Measurements from ENCODE around the gene INPP4A. TPM values are rescaled to one million over a fixed set of nuclear protein-coding genes. Genes with fewer than 3 reads are reported as not detected.

The INPP4A gene
- total and polyA plus RNA-seq, 8 donors = 4.0 to 13.4 (median 7.3) TPM

GRCh38 chr2:98604547-98604946, 159.9 kb downstream of the INPP4A start:
- WGBS, 2 donors = 83 to 90% methylated on average over 2 of the region's 2 CpGs
- Histone ChIP-seq H3K4me3 (no peak overlapping the region), H3K27ac (no peak overlapping the region), H3K27me3 (no peaks in the 10 kb centered on the region), H3K4me1 (peaks cover 13 to 17% (median 15%) of the 10 kb centered on the region in 3 donors), H3K36me3 (peaks cover 3 to 39% (median 12%) of the 10 kb centered on the region in 3 donors), H3K9me3 (no peaks in the 10 kb centered on the region)
- DNase-seq (no peak), ATAC-seq (no peak), FAIRE-seq (no peak)
- intact Hi-C loops (cut with DNase I) = no loop called here
- no peak for TF ChIP-seq CTCF (IDR thresholded peaks at IDR 0.05)

GRCh38 chr2:98605076-98605475, 160.4 kb downstream of the INPP4A start:
- peaks cover 18 to 22% (median 20%) of the 10 kb centered on the region in 3 donors for H3K4me1 ChIP-seq
- ATAC-seq (no peak), FAIRE-seq (no peak), DNase-seq (no peak)
- intact Hi-C loops (cut with DNase I) = no loop called here
- no peaks in the 10 kb centered on the region for H3K27me3 ChIP-seq
- no peaks in the 10 kb centered on the region for H3K9me3 ChIP-seq
- no peak for TF ChIP-seq CTCF (IDR thresholded peaks at IDR 0.05)
- no peak overlapping the region for H3K27ac ChIP-seq
- WGBS, 2 donors = 70 to 77% methylated on average over 3 of the region's 3 CpGs
- H3K36me3 ChIP-seq = peaks cover 3 to 34% (median 7%) of the 10 kb centered on the region in 3 donors
- no peak overlapping the region for H3K4me3 ChIP-seq

GRCh38 chr2:98606431-98606830, 161.8 kb downstream of the INPP4A start:
- H3K4me3 ChIP-seq = peak overlapping the region in 1 of 4 donors; percentile 95
- H3K27me3 ChIP-seq = no peaks in the 10 kb centered on the region
- no peak for DNase-seq
- FAIRE-seq = no peak
- no peak for ATAC-seq
- WGBS, 2 donors = 31 to 32% methylated on average over 7 of the region's 7 CpGs
- intact Hi-C loops (cut with DNase I) = no loop called here
- peaks cover 22 to 35% (median 27%) of the 10 kb centered on the region in 3 donors for H3K4me1 ChIP-seq
- H3K27ac ChIP-seq = no peak overlapping the region
- no peak for TF ChIP-seq CTCF (IDR thresholded peaks at IDR 0.05)
- peaks cover 0 to 23% (median 3%) of the 10 kb centered on the region in 3 donors for H3K36me3 ChIP-seq
- H3K9me3 ChIP-seq = no peaks in the 10 kb centered on the region

GRCh38 chr2:98607104-98607503, 162.4 kb downstream of the INPP4A start:
- Histone ChIP-seq H3K4me1 (peaks cover 22 to 37% (median 27%) of the 10 kb centered on the region in 3 donors), H3K9me3 (no peaks in the 10 kb centered on the region), H3K27ac (no peak overlapping the region), H3K4me3 (peak overlapping the region in 3 of 4 donors; percentile 80 to 95 (median 90)), H3K36me3 (peaks cover 0 to 16% (median under 1%) of the 10 kb centered on the region in 3 donors), H3K27me3 (no peaks in the 10 kb centered on the region)
- ATAC-seq (no peak), DNase-seq (no peak), FAIRE-seq (no peak)
- 31 to 34% methylated on average over 6 of the region's 6 CpGs for WGBS, 2 donors
- intact Hi-C loops (cut with DNase I) = no loop called here
- no peak for TF ChIP-seq CTCF (IDR thresholded peaks at IDR 0.05)

GRCh38 chr2:98607741-98608115, 163.1 kb downstream of the INPP4A start:
- Histone ChIP-seq H3K27ac (peak overlapping the region; percentile 93 to 98 (median 95)), H3K36me3 (peaks cover 0 to 12% (median 3%) of the 10 kb centered on the region in 3 donors), H3K9me3 (no peaks in the 10 kb centered on the region), H3K27me3 (no peaks in the 10 kb centered on the region), H3K4me1 (peaks cover 22 to 37% (median 27%) of the 10 kb centered on the region in 3 donors), H3K4me3 (peak overlapping the region; percentile 80 to 99 (median 92))
- intact Hi-C loops (cut with DNase I) = no loop called here
- ATAC-seq = peak in 3 of 4 donors; percentile 12 to 33 (median 24)
- DNase-seq = no peak
- no peak for FAIRE-seq
- 0 to 3% methylated on average over 7 of the region's 7 CpGs for WGBS, 2 donors
- TF ChIP-seq CTCF (IDR thresholded peaks at IDR 0.05) = no peak

All from pancreas (tissue), 10 donors.